ENCODE results near the gene MMAB.

DNA sequence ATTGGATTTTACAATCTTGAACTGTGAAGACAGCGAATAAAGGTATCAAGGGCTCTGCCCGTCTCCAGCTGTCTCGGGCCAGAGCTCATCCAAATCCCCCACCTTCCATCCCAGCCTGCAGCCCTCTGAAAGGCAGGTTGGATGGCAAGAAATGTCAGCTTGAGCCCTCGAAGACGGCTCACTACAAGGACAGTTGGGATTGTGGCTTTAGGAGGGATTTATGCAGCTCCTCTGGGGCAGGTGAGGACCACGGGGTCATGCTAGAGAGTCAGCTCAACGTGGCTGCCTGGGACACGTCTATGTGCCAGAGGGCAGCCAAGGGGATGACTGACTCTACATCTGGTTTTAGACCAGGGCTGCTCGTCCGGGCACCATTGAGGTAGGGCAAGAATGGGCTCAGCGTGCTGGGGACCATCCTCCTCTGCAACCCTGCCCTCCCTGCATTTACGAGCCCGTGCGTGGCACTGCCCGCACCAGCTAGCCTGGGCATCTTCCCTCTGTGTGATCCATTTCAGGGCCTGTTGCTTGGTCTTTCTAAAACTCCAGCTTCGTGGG is 16.5 kb upstream of the MMAB start:
- TF ChIP-seq EP300 (IDR thresholded peaks at IDR 0.05; ENCODE audit: borderline replicate concordance in 1 of 2, control insufficient read depth in 1 of 2, low read depth in 2 of 2, low read length in 2 of 2) (no peak), KAT2A (conservative IDR thresholded peaks at IDR 0.05; ENCODE audit: control insufficient read depth, low read depth, low read length) (no peak), POLR2A (IDR thresholded peaks at IDR 0.05; ENCODE audit: low read depth, low read length) (no peak)
- TF ChIP-seq, protein P1, sequence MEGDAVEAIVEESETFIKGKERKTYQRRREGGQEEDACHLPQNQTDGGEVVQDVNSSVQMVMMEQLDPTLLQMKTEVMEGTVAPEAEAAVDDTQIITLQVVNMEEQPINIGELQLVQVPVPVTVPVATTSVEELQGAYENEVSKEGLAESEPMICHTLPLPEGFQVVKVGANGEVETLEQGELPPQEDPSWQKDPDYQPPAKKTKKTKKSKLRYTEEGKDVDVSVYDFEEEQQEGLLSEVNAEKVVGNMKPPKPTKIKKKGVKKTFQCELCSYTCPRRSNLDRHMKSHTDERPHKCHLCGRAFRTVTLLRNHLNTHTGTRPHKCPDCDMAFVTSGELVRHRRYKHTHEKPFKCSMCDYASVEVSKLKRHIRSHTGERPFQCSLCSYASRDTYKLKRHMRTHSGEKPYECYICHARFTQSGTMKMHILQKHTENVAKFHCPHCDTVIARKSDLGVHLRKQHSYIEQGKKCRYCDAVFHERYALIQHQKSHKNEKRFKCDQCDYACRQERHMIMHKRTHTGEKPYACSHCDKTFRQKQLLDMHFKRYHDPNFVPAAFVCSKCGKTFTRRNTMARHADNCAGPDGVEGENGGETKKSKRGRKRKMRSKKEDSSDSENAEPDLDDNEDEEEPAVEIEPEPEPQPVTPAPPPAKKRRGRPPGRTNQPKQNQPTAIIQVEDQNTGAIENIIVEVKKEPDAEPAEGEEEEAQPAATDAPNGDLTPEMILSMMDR (IDR thresholded peaks at IDR 0.05 in 2 of 3, conservative IDR thresholded peaks at IDR 0.05 in 1 of 3; ENCODE audit: control insufficient read depth in 2 of 3, extremely low read depth in 1 of 3, insufficient read depth in 1 of 3, low read depth in 3 of 3, low read length in 3 of 3), result no peak

Data from GM12878 (cell line).